ENCODE results near the gene SYCP1.
"Not testable (repeated sequence)": the region's sequence is repeated elsewhere in the genome, so short reads cannot be mapped to it uniquely, and the experiment has no call there.

Gene SYCP1

DNA sequence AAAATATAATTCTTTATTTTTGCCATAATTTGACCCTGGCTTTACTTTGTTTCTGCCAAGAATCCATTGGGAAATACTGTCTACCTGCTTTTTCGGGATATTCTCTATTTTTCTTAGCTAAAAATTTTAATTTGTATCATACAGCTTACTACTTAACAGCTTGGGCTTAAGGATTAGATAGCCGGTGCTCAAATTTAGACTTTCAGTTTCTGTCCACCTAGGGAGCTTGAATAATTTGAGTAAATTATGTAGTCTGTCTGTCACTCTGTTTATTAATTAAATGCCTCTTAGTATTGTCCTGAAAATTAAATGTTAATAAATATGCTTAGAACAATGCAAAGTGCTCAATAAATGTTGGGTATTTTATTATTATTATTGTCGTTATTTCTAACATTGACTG, 6.7 kb downstream of the SYCP1 start:
- Histone ChIP-seq H3K27me3 (ENCODE audit: control insufficient read depth in 1 of 2, insufficient read depth in 2 of 2, low read length in 2 of 2) (no peaks in the 10 kb centered on the region), H3K27ac (ENCODE audit: low read length) (no peak overlapping the region), H3K9ac (ENCODE audit: low read length in 2 of 2) (no peak overlapping the region), H3K36me3 (ENCODE audit: control insufficient read depth in 2 of 2, insufficient read depth in 2 of 2, low read length in 2 of 2) (no peaks in the 10 kb centered on the region), H3K4me3 (ENCODE audit: low read length in 2 of 2) (no peak overlapping the region), H3K4me1 (ENCODE audit: control insufficient read depth, insufficient read depth, low read length) (no peaks in the 10 kb centered on the region), H3K9me3 (ENCODE audit: control insufficient read depth in 2 of 2, low read length in 2 of 2) (no peaks in the 10 kb centered on the region)

GRCh38 chr1:114892194-114892918, 37.7 kb downstream of the SYCP1 start:
- Histone ChIP-seq H3K4me3 (ENCODE audit: low read length in 2 of 2) (no peak overlapping the region), H3K27me3 (ENCODE audit: control insufficient read depth in 1 of 2, insufficient read depth in 2 of 2, low read length in 2 of 2) (no peaks in the 10 kb centered on the region), H3K9ac (ENCODE audit: low read length in 2 of 2) (no peak overlapping the region), H3K27ac (ENCODE audit: low read length) (no peak overlapping the region), H3K36me3 (ENCODE audit: control insufficient read depth in 2 of 2, insufficient read depth in 2 of 2, low read length in 2 of 2) (no peaks in the 10 kb centered on the region), H3K4me1 (ENCODE audit: control insufficient read depth, insufficient read depth, low read length) (no peaks in the 10 kb centered on the region), H3K9me3 (ENCODE audit: control insufficient read depth in 2 of 2, low read length in 2 of 2) (no peaks in the 10 kb centered on the region)

GRCh38 chr1:114896795-114897194, 42.1 kb downstream of the SYCP1 start:
- no peaks in the 10 kb centered on the region for H3K36me3 ChIP-seq (ENCODE audit: control insufficient read depth in 2 of 2, insufficient read depth in 2 of 2, low read length in 2 of 2)
- no peak overlapping the region for H3K9ac ChIP-seq (ENCODE audit: low read length in 2 of 2)
- no peaks in the 10 kb centered on the region for H3K27me3 ChIP-seq (ENCODE audit: control insufficient read depth in 1 of 2, insufficient read depth in 2 of 2, low read length in 2 of 2)
- H3K27ac ChIP-seq (ENCODE audit: low read length): no peak overlapping the region
- no peaks in the 10 kb centered on the region for H3K4me1 ChIP-seq (ENCODE audit: control insufficient read depth, insufficient read depth, low read length)
- no peaks in the 10 kb centered on the region for H3K9me3 ChIP-seq (ENCODE audit: control insufficient read depth in 2 of 2, low read length in 2 of 2)
- no peak overlapping the region for H3K4me3 ChIP-seq (ENCODE audit: low read length in 2 of 2)

DNA sequence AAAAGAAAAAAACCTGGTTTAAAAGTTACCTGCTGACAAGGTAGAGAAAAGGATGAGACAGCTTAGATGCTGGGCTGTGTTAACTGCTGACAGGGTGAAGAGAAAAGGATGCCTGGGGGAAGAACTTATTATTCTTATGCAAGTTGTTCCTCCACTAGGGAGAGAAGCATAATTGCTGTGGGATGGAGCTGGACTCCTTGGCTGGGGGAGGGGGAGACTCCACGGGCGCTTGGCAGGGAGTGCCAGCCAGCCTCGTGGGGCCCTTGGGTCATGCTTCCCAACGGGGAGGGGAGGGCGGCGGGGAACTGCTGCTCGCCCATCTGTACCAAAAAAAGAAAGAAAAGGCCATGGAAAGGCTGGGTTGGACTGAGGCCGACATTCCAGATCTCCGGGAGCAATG, 47.2 kb downstream of the SYCP1 start:
- Histone ChIP-seq H3K36me3 (ENCODE audit: control insufficient read depth in 2 of 2, insufficient read depth in 2 of 2, low read length in 2 of 2) (no peaks in the 10 kb centered on the region), H3K4me1 (ENCODE audit: control insufficient read depth, insufficient read depth, low read length) (no peaks in the 10 kb centered on the region), H3K9me3 (ENCODE audit: control insufficient read depth in 2 of 2, low read length in 2 of 2) (no peaks in the 10 kb centered on the region), H3K9ac (ENCODE audit: low read length in 2 of 2) (no peak overlapping the region), H3K4me3 (ENCODE audit: low read length in 2 of 2) (no peak overlapping the region), H3K27me3 (ENCODE audit: control insufficient read depth in 1 of 2, insufficient read depth in 2 of 2, low read length in 2 of 2) (no peaks in the 10 kb centered on the region), H3K27ac (ENCODE audit: low read length) (no peak overlapping the region)

DNA sequence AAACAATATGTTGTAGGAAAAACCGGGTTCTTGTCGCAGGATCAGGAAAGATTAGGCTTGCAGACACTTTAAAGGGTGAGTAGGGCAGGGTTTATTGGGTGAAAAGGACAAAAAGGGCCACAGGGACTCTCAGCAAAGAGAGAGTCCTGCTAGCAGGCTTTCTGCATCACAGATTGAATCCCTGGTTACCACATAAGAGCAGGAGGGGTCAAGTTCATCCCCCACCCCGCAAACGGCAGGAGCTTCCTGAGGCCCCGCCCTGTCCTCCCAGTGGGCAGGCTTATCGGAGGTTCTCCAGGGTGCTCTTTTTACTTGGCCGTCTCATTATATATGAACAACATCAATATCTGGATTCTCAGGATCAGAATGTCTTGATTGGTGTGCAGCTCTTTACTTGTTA, 47.7 kb downstream of the SYCP1 start:
- H3K4me1 ChIP-seq (ENCODE audit: control insufficient read depth, insufficient read depth, low read length): no peaks in the 10 kb centered on the region
- no peak overlapping the region for H3K27ac ChIP-seq (ENCODE audit: low read length)
- no peak overlapping the region for H3K9ac ChIP-seq (ENCODE audit: low read length in 2 of 2)
- no peak overlapping the region for H3K4me3 ChIP-seq (ENCODE audit: low read length in 2 of 2)
- H3K9me3 ChIP-seq (ENCODE audit: control insufficient read depth in 2 of 2, low read length in 2 of 2): no peaks in the 10 kb centered on the region
- no peaks in the 10 kb centered on the region for H3K36me3 ChIP-seq (ENCODE audit: control insufficient read depth in 2 of 2, insufficient read depth in 2 of 2, low read length in 2 of 2)
- H3K27me3 ChIP-seq (ENCODE audit: control insufficient read depth in 1 of 2, insufficient read depth in 2 of 2, low read length in 2 of 2): no peaks in the 10 kb centered on the region

- Histone ChIP-seq H3K27ac (ENCODE audit: low read length) (no peak overlapping the region), H3K27me3 (ENCODE audit: control insufficient read depth in 1 of 2, insufficient read depth in 2 of 2, low read length in 2 of 2) (no peaks in the 10 kb centered on the region), H3K4me1 (ENCODE audit: control insufficient read depth, insufficient read depth, low read length) (no peaks in the 10 kb centered on the region)
Measured at GRCh38 chr1:114903480-114903879, 48.8 kb downstream of the SYCP1 start.

GRCh38 chr1:114915720-114916119, 61.1 kb downstream of the SYCP1 start:
- H3K9ac ChIP-seq (ENCODE audit: low read length in 2 of 2); H3K9me3 ChIP-seq (ENCODE audit: control insufficient read depth in 2 of 2, low read length in 2 of 2); H3K4me1 ChIP-seq (ENCODE audit: control insufficient read depth, insufficient read depth, low read length): not testable (repeated sequence)

More at GRCh38 chr1:114903480-114903879, 48.8 kb downstream of the SYCP1 start:
- no peak overlapping the region for H3K9ac ChIP-seq (ENCODE audit: low read length in 2 of 2)
- no peak overlapping the region for H3K4me3 ChIP-seq (ENCODE audit: low read length in 2 of 2)
- H3K9me3 ChIP-seq (ENCODE audit: control insufficient read depth in 2 of 2, low read length in 2 of 2): no peaks in the 10 kb centered on the region
- H3K36me3 ChIP-seq (ENCODE audit: control insufficient read depth in 2 of 2, insufficient read depth in 2 of 2, low read length in 2 of 2): no peaks in the 10 kb centered on the region

GRCh38 chr1:114926607-114927006, 71.9 kb downstream of the SYCP1 start:
- H3K9ac ChIP-seq (ENCODE audit: low read length in 2 of 2): no peak overlapping the region
- H3K36me3 ChIP-seq (ENCODE audit: control insufficient read depth in 2 of 2, insufficient read depth in 2 of 2, low read length in 2 of 2): no peaks in the 10 kb centered on the region
- H3K27me3 ChIP-seq (ENCODE audit: control insufficient read depth in 1 of 2, insufficient read depth in 2 of 2, low read length in 2 of 2): no peaks in the 10 kb centered on the region
- H3K4me3 ChIP-seq (ENCODE audit: low read length in 2 of 2): no peak overlapping the region
- no peak overlapping the region for H3K27ac ChIP-seq (ENCODE audit: low read length)
- no peaks in the 10 kb centered on the region for H3K9me3 ChIP-seq (ENCODE audit: control insufficient read depth in 2 of 2, low read length in 2 of 2)
- no peaks in the 10 kb centered on the region for H3K4me1 ChIP-seq (ENCODE audit: control insufficient read depth, insufficient read depth, low read length)

More at GRCh38 chr1:114915720-114916119, 61.1 kb downstream of the SYCP1 start:
- not testable (repeated sequence) for H3K27ac ChIP-seq (ENCODE audit: low read length); H3K27me3 ChIP-seq (ENCODE audit: control insufficient read depth in 1 of 2, insufficient read depth in 2 of 2, low read length in 2 of 2); H3K4me3 ChIP-seq (ENCODE audit: low read length in 2 of 2); H3K36me3 ChIP-seq (ENCODE audit: control insufficient read depth in 2 of 2, insufficient read depth in 2 of 2, low read length in 2 of 2)

GRCh38 chr1:114927401-114927800, 72.7 kb downstream of the SYCP1 start:
- H3K27ac ChIP-seq (ENCODE audit: low read length): no peak overlapping the region
- no peak overlapping the region for H3K9ac ChIP-seq (ENCODE audit: low read length in 2 of 2)
- no peaks in the 10 kb centered on the region for H3K27me3 ChIP-seq (ENCODE audit: control insufficient read depth in 1 of 2, insufficient read depth in 2 of 2, low read length in 2 of 2)
- H3K36me3 ChIP-seq (ENCODE audit: control insufficient read depth in 2 of 2, insufficient read depth in 2 of 2, low read length in 2 of 2): no peaks in the 10 kb centered on the region
- H3K9me3 ChIP-seq (ENCODE audit: control insufficient read depth in 2 of 2, low read length in 2 of 2): peaks cover 0 to 2% of the 10 kb centered on the region in 2 donors
- no peaks in the 10 kb centered on the region for H3K4me1 ChIP-seq (ENCODE audit: control insufficient read depth, insufficient read depth, low read length)
- no peak overlapping the region for H3K4me3 ChIP-seq (ENCODE audit: low read length in 2 of 2)

- H3K27me3 ChIP-seq (ENCODE audit: control insufficient read depth in 1 of 2, insufficient read depth in 2 of 2, low read length in 2 of 2): no peaks in the 10 kb centered on the region
- no peaks in the 10 kb centered on the region for H3K36me3 ChIP-seq (ENCODE audit: control insufficient read depth in 2 of 2, insufficient read depth in 2 of 2, low read length in 2 of 2)
- H3K4me3 ChIP-seq (ENCODE audit: low read length in 2 of 2): no peak overlapping the region
- H3K9me3 ChIP-seq (ENCODE audit: control insufficient read depth in 2 of 2, low read length in 2 of 2): no peaks in the 10 kb centered on the region
- no peak overlapping the region for H3K27ac ChIP-seq (ENCODE audit: low read length)
- no peaks in the 10 kb centered on the region for H3K4me1 ChIP-seq (ENCODE audit: control insufficient read depth, insufficient read depth, low read length)
- H3K9ac ChIP-seq (ENCODE audit: low read length in 2 of 2): no peak overlapping the region
Measured at GRCh38 chr1:114956570-114956969, 101.9 kb downstream of the SYCP1 start.

DNA sequence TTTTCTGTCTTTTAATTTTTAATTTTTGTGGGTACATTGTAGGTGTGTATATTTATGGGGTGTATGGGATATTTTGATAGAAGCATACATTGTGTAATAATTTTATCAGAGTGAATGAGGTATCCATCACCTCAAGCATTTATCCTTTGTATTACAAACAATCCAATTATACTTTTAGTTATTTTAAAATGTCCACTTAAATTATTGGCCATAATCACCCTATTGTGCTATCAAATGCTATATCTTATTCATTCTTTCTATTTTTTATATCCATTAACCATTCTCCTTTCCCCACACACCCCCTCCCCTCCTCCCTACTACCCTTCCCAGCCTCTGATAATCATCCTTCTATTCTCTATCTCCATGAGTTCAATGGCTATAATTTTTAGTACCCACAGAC, 104.8 kb downstream of the SYCP1 start:
- H3K9ac ChIP-seq (ENCODE audit: low read length in 2 of 2): no peak overlapping the region
- H3K9me3 ChIP-seq (ENCODE audit: control insufficient read depth in 2 of 2, low read length in 2 of 2): no peaks in the 10 kb centered on the region
- H3K4me3 ChIP-seq (ENCODE audit: low read length in 2 of 2): no peak overlapping the region
- no peak overlapping the region for H3K27ac ChIP-seq (ENCODE audit: low read length)
- no peaks in the 10 kb centered on the region for H3K27me3 ChIP-seq (ENCODE audit: control insufficient read depth in 1 of 2, insufficient read depth in 2 of 2, low read length in 2 of 2)
- no peaks in the 10 kb centered on the region for H3K4me1 ChIP-seq (ENCODE audit: control insufficient read depth, insufficient read depth, low read length)
- no peaks in the 10 kb centered on the region for H3K36me3 ChIP-seq (ENCODE audit: control insufficient read depth in 2 of 2, insufficient read depth in 2 of 2, low read length in 2 of 2)
